ENCODE results near the gene ZNF334.

ZNF334 gene

DNA sequence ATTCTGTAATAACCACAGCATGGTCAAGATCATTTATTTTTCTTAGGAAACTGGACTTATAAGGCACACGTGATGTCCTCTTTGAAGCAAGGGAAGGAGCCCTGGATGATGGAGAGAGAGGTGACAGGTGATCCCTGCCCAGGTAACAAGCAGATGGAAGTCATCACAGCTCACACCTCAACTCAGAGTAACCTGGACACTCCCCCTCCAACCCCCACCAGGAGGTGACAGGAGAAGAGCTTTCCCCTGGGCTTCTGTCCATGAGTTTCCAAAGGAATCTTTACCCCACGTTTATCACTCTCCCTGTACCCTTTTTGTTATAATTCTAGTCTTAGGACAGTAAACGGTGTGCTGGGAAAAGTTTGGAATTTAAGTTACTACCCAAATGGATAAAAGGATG, 28.4 kb downstream of the ZNF334 start:
- no peak for DNase-seq

DNA sequence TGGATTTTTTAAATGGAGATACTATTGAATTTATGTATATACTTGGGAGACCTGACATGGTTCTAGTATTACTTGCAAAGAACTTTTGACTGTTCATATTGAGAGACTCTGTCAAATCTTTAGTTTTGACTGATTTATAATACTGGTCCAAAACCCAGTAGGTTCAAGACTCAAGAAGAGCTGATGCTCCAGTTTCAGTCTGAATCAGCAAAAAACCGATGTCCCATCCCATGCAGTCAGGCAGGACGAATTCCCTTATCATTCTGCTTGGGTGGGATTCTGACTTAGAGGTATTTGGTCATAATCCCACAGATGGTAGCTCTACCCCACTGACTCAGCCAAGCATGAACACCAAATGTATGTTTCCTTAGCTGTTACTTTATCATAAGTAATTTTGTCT, 29.5 kb downstream of the ZNF334 start:
- no peak for DNase-seq

DNA sequence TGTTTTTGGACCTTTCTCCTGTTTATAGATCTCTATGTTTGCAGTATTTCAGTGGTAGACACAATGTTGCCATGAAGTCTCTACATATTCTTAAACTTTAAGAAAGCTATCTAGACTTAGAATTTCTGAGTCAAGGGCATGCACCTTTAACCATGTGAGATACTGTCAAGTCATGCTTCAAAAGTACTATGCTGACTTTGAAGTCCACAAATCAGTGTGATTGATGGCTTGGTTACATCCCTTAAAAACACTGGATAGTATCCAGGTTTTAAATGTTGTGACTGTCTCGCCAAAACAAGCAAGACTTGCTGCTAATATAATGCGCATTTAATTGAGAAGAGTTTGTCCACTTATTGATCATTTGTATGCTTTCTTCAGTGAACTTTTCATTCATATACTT, 30.5 kb downstream of the ZNF334 start:
- DNase-seq = no peak

DNA sequence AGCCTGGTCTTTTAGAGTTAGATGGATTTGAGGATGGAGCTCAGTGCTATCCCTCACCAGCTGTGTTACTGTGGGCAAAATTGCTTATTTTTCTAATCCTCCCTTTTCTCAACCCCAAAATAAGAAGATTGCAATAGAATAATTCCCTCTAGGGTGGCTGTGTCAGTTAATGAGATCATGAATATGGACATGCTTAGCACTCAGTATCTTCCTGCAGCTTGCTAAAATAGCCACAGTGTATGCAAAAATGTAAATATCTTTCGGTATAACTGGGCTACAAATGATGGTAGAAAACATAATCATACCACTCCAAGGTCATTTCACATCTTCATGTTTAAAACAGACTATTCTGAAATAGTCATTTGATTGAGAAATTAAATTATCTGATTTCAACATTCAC, 35.7 kb downstream of the ZNF334 start:
- DNase-seq = no peak

DNA sequence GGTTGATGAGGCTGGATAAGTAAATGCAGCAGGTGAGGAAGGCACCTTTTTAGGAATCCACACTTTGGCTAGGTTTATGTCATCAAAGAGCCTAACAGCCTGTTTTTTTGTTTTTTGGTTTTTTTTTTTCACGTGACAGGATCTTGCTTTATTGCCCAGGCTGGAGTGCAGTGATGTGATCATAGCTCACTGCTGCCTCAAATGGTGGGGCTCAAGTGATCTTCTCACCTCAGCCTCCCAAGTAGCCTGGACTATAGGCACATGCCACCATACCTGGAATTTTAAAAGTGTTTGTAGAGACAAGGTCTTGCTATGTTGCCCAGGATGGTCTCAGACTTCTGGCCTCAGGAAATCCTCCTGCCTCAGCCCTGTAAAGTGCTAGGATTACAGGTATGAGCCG, 36.1 kb downstream of the ZNF334 start:
- no peak for DNase-seq

DNA sequence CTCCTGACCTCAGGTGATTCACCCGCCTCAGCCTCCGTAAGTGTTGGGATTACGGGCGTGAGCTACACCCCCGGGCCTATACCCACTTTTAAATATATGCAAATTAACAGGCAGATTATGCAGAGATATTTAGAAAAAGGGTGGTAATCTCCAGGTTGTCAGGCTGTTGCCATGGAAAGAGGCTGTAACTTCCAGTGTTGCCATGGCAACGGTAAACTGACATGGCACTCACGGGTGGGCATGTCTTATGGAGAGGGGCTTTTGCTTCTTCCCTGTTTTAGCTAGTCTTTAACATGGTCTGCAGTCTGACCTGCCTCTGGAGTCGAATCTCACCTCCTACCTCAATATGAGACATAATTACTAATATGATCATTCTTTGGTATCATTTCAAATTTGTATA, 44.9 kb downstream of the ZNF334 start:
- DNase-seq = no peak

DNA sequence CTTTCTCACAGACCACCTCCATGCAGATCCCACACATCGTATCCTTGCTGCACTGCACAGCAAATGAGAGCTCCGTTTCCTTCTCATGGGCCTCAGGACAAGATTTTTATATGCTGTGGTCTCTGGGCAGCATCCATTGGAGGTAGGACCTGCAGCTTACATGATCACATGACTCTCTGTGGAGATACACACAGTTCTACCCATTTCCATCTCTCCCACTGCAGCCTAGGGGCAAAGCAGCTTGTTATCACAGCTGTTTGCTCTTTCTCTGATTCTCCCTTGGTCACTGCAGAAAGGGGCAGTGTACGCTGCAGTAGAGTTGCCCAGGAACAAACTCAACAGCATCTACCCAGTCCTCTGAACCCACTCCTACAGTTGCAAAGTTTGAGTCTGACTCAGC, 48.9 kb downstream of the ZNF334 start:
- DNase-seq = no peak

DNA sequence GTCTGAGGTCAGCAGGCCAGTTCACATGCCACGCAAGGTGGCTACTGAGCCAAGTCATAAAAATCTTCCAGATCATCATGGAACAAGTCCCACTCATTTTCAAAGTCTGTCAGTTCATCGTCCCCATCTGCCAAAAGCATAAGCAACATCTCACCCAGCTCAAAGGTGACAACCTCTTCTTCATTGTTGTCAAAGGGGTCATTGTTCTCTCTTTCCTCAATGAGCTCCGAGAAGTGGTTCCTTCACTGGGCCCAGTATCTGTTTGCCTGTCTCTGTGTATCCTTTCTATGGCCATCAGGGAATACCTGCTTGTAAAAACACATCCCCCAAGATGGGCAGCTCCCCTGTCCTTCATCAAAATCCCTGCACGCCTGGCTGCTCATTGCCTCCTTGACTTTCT, 49.5 kb downstream of the ZNF334 start:
- DNase-seq = no peak

DNA sequence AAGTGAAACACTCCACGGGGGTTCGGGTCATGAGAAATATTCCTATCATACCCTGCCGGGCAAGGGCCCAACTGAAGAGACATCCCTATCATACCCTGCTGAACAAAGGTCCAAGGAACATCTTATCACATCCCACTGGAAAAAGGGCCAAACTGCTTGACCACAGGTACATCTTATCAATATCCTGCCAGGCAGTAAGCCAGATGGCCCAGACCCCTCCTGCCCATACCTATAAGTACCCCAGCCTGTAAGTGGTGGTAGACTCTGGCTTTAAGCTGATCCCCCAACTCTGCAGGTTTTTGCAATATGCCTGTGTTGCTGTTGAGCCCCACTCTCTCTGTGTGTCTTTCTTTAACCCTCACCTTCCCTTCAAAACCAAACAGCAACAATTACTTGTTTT, 51.6 kb downstream of the ZNF334 start:
- no peak for DNase-seq

DNA sequence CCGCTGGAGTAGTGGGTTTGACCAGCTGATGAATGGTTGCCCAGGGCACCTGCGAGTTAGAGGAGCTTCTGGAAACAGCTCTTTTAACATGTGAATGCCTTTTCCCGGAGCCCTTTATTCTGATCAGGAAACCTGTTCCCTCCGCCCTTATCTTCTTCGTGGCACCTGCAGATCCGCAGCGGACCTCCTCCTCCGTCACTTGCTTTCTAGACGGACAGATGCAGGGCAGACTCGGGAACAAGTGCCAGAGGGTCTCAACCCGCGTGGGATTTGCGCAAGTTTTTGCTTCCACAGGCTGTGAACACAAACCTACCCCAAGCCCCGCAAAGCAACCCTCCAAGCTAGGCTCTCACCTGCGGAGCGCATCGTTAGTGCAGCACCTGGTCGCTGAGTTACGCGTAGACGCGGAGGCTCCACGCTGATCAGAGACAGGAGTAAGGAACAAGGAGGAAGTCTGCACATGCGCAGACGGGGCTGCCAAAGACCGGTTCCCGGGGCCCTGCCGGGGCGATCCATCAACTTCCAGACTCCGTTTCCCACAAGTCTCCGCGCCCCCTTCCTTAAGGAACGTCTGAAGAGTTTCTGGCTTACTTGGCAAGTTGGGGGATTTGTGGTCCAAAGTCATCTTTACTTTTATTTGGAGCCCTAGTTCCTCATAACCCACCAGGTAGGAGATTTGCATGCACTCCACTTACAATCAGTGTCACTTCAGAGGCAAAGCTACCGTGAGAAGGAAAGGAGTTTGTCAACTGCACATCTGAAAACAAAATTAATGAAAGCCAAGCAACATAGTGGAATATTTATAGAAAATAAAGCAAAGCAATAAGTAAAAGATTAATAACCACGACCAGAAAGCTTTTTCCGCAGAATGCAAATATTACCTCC, 54.3 kb downstream of the ZNF334 start:
- DNase-seq = no peak

DNA sequence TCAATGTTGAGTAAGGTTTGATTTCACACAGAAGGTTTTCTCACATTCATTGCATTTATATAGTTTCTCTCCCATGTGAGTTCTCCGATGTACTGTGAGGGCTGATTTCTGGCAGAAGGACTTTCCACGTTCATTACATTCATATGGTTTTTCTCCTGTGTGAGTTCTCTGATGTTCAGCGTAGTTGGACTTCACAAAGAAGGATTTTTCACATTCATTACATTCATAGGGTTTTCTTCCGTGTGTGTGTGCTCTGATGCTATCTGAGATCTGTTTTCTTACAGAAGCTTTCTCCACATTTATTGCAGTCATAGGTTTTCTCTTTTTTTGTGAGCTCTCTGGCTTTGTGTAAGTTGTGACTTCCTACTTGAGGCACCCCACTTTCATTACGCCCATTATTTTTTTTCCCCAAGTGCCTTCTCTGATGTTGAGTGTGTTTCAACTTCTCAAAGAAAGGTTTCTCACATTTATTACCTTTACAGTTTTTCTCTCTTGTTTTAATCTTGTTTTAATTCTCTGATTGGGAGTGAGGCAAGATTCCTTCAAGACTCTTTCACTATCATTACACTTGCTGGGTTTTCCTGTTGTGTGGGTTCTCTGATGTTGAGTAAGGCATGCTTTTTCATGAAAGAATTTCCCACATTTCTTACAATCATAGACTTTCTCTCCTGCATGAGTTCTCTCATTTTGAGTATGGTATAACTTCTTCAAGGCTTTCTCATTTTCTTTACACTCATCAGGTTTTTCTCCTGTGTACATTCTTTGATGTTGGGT, 56.9 kb downstream of the ZNF334 start:
- no peak for DNase-seq

DNA sequence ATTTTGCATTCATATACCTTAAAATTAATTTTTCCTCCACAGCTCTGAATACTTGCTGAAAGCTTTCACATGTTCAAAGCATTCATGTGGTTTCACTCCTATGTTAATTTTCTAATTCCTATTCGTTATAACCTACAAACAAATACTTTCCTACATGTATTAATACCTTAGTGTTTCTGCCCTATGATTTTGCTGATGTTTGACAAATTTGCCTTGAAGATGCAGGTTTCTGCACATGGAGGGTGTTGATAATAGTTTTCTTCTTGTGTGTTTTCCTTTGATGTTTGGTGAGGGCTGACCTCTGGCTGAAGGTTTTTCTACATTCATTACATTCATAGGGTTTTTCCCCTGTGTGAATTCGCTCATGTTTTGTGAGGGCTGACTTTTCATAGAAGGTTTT, 57.6 kb downstream of the ZNF334 start:
- no peak for DNase-seq

Measured in RPMI8226 (cell line).